HG03280 (cell line): ENCODE data around the gene SYS1.
"Not testable (repeated sequence)": the region's sequence is repeated elsewhere in the genome, so short reads cannot be mapped to it uniquely, and the experiment has no call there.

Experiments
- ATAC-seq: cut with Tn5 transposase; IDR thresholded peaks from one replicate; pipeline ENCODE4 v1.9.1; 2021; ENCODE audit warnings: mild to moderate bottlenecking, moderate library complexity; ENCODE audit not compliant: unreplicated experiment

Gene SYS1

GRCh38 chr20:45339799-45340198 lies 23.2 kb upstream of the SYS1 start:
- no peak for ATAC-seq

GRCh38 chr20:45340236-45340847 lies 22.6 kb upstream of the SYS1 start:
- ATAC-seq = no peak

- no peak for ATAC-seq
Measured at GRCh38 chr20:45340951-45341350, 22.0 kb upstream of the SYS1 start.

GRCh38 chr20:45341579-45341938 lies 21.4 kb upstream of the SYS1 start:
- no peak for ATAC-seq

- no peak for ATAC-seq
Measured at GRCh38 chr20:45341939-45342854, 20.8 kb upstream of the SYS1 start.

GRCh38 chr20:45342855-45343531 lies 20.0 kb upstream of the SYS1 start:
- ATAC-seq = no peak

- no peak for ATAC-seq
Measured at GRCh38 chr20:45343532-45344167, 19.3 kb upstream of the SYS1 start.

GRCh38 chr20:45344168-45344860 lies 18.6 kb upstream of the SYS1 start:
- no peak for ATAC-seq

GRCh38 chr20:45345104-45345936 lies 17.6 kb upstream of the SYS1 start:
- no peak for ATAC-seq

- no peak for ATAC-seq
Measured at GRCh38 chr20:45346291-45346718, 16.7 kb upstream of the SYS1 start.

GRCh38 chr20:45346851-45347250 lies 16.1 kb upstream of the SYS1 start:
- no peak for ATAC-seq

GRCh38 chr20:45347297-45347935 lies 15.5 kb upstream of the SYS1 start:
- no peak for ATAC-seq

GRCh38 chr20:45347936-45348778 lies 14.8 kb upstream of the SYS1 start, which contains the start of gene SDC4:
TSS of gene SDC4 (minus strand) at chr20:45348424. CDS start at chr20:45348384, 40 bp downstream.
- no peak for ATAC-seq

- ATAC-seq = no peak
Measured at GRCh38 chr20:45350217-45350616, 12.7 kb upstream of the SYS1 start.

GRCh38 chr20:45350795-45351194 lies 12.2 kb upstream of the SYS1 start:
- ATAC-seq = not testable (repeated sequence)

GRCh38 chr20:45352729-45353128 lies 10.2 kb upstream of the SYS1 start:
- ATAC-seq = no peak

- no peak for ATAC-seq
Measured at GRCh38 chr20:45353746-45354145, 9.2 kb upstream of the SYS1 start.
